NCI-H524 treated with DMSO at 0.1 percent for 48 hours (cell line): ENCODE data around the gene SEC16A.
"Not testable (repeated sequence)": the region's sequence is repeated elsewhere in the genome, so short reads cannot be mapped to it uniquely, and the experiment has no call there.

Source experiments
- DNase-seq: peaks from one replicate; lab custom pipeline; 2025; lab: John Stamatoyannopoulos, UW

SEC16A gene

GRCh38 chr9:136438548-136439480 is 44.0 kb downstream of the SEC16A start:
- DNase-seq = no peak

DNA sequence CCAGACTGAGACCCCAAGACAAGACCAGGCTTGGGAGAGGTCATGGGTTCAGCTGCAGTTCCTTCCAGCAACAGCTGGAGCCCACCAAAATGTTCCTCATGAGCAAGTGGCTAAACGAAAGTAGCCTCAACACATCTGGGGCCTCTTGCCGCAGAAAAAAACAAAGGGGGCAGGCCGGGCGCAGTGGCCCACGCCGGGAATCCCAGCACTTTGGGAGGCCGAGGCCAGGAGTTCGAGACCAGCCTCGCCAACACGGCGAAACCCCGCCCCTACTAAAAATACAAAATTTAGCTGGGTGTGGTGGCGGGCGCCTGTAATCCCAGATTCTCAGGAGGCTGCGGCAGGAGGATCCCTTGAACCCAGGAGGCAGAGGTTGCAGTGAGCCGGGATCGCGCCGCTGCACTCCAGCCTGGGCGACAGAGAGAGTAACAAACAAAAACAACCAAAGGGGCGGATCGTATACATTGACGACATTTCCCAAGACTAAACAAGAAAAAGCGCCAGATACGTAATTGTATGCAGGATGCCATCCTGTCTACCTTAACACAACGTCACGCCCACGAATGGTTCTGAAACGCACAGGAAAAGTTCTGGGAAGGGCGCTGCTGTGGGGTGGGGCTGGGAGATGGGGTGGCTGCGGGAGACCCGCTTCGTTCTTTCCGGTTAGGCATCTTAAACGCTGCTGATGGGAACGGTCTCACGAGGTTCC is 44.8 kb downstream of the SEC16A start:
- DNase-seq = no peak

DNA sequence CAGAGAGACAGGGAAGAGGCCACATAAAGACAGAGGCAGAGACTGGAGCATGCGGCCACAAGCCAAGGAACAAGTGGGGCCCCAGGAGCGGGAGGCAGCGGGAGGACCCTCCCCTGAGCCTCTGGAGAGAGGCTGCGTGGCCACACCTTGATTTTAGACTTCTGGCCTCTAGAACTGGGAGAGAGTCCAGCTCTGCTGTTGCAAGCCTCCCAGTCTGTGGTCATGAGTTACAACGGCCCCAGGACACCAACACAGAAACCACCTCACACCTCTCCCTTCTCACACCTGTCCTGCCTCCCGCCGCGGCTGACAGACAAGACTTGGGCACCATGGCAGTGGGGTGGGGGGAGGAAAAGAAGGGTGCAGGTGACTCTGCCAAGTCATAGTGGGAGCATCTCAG is 45.4 kb downstream of the SEC16A start:
- no peak for DNase-seq

DNA sequence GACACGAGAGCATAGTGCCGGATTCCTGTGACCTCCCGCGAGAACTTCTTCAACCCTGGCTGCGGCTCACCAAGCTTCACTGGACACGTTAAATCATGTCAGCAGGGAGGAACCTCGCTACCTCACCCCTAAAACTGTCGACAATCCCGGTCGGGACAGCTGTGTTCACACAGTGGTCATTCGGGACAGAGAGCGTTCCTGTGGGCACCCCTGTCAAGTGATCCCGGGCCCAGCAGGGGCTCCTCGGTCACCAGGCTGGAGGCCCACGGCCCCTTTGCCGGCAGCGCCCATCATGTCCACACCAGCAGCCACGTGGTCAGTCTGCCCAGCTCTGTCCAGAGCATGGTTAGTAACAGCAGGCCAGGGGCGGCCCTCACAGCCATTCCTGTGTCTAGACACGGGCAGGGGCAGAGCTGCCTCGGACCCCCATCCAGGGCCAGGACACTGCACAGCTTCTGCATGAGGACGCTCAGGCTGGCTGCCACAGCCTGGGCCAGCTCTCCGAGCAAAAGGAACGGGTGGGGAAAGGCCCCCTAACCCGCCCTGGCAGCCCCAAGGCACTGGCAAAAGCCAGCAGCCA is 46.7 kb downstream of the SEC16A start:
- DNase-seq = no peak

- DNase-seq = no peak
Observed at GRCh38 chr9:136434580-136435169, 48.2 kb downstream of the SEC16A start.

DNA sequence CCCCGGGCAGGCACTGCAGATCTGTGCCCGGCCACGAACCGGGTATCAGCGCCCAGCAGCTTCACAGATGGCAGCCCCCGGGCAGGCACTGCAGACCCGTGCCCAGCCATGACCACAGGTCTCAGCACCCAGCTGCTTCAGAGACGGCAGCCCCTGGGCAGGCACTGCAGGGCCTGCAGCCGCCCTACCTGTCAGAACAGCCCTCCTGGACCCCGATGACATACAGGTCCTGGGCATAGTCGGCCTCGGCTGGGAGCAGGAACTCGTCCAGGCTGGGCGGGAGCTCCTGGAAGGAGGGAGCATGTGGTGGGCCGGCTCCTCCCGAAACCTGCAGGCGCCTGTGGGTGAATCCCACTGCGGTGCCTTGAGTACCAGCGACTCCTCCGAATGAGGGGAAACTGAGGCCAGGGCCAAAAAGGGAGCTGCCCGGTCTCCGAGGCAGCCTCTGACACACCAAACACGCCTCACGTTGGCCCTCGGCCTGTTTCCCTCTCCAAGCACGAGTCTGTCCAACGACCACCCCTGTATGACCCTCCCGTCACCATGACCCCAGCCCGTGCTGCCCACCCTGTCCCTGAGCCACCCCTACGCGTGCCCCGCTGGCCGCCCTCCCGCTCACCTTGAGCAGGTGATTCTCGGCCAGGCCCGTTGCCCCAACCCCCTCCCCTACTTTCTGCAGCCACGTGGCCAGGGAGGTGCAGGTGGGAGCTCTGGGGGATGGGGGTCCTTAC is 48.8 kb downstream of the SEC16A start:
- DNase-seq = no peak

DNA sequence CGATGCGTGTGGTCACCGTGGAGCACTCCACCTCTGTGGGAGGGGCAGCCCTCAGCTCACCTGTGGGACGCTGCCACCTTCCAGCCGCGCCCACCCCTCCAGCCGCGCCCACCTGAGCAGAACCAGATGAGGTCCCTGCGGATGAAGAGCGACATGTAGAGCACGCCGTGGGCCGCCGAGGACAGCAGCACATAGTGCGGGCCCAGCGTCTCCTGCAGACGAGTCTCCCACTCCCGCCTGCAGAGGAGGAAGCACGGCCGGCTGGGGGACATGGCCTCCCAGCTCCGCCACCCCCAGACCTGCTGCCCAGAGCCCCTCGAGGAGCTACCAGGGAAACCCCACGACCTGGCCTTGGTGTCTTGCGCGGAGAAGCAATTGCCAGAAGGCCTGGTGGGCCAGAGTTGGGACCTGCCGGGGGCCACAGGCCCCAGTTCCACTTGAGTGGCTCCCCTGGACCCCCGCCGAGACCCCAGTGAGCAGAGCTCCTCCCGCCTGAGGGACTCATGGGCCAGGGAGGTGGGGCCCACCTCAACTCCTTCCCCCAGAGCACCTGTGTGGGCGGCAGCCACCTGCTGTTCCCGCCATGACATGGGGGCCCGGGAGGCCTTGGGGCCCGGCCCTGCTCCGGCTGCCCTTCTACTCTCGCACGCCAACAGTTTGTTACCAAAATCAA is 49.7 kb downstream of the SEC16A start:
- no peak for DNase-seq

DNA sequence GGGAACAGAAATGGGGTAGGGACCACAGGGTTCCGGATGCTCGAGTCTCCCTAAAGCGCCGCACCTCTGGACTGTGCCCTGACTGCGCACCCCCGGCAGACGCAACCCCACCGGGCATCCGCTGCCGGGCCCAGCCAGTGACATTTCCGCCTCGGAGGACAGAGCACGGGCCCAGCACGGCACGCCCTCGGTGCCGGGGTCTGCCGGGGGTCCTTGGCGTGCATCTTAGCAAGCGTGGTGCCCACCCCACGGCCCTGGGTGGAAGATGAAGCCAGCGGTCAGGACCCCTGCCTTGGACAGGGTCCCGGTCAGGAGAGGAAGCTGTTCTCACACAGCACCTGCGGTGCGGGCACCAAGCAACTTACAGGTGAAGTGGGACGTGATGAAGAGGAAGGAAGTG is 50.2 kb downstream of the SEC16A start:
- DNase-seq = no peak

- no peak for DNase-seq
Observed at GRCh38 chr9:136431782-136432350, 51.0 kb downstream of the SEC16A start.

DNA sequence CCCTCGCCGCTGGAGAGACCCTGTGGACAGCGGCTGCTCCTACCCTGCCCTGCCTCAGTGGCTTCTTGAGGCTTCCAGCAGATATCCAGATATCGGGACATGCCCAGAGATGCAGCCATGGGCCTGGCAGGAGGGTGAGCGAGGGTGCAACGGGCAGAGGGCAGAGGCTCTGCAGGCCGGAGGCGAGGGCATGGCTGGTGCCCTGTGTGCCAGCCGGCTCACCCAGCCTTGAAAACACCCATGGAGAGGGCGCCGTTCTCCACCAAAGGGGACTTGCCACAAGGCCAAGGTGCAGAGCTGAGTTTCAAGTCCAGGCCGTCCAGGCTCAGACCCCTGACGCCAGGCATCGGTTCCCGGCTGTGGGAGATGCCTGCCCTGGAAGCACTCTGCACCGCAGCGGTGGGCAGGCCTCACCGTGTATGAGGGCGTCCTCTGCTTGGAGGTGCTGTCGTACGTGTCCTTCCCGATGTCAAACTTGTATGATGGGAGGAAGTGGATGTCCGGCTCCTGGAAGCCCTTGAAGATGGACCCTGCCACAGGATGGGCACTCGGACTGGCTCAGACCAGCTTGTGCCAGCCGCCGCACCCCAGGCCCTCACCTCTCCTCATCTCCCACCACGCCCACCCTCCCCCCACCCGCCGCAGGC is 52.1 kb downstream of the SEC16A start:
- no peak for DNase-seq

DNA sequence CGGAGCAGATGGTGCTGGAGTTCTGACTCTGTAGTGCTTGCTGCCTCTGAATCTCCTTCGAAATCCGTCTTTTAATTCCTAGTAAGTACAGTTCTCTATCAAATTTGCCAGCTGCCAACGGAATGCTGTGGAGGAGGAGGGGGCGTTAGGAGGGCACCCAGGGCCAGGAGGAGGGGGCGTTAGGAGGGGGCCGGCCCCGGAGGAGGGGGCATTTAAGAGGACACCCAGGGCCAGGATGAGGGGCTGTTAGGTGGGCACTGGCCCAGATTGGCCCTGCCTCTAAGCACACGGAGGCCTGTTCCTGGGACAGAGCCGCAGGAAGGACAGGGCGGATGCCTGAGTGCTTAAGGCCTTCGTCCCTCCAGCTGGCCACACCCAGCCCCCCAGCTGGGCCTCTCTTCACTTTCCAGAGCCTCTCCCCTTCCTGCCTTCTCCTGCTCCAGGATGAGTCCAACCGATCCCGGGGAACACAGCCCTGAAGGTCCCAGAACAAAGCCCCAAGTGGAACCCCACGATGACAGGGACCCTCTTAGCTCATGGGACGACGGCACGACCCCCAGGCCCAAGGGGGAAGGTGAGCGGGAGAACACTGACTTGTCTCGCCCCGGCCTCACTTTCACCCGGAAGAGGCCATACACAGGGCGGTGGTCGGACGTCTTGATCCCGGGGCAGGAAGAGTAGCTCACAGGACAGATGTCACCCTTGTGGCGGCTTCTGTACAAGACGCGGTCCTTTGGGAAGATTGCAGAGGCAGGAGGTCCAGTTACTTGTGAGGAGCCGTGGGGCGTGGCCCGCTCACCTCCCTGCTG is 53.0 kb downstream of the SEC16A start:
- DNase-seq = peak; percentile 81

- DNase-seq = no peak
Observed at GRCh38 chr9:136429075-136429628, 53.7 kb downstream of the SEC16A start.

- DNase-seq = no peak
Observed at GRCh38 chr9:136426787-136427186, 56.1 kb downstream of the SEC16A start.

DNA sequence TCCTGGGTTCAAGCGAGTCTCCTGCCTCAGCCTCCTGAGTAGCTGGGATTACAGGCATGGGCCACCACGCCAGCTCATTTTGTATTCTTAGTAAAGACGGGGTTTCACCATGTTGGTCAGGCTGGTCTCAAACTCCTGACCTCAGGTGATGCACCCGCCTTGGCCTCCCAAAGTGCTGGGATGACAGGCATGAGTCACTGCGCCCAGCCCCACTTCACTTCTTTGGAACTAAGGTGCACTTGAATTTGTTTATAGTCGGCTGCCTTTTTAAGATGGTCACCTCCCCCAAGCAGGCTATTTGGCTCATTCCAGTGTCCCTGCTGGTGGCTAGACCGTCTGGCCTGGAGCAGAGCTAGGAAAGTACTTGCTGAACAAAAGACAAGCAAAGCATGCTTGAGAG is 57.5 kb downstream of the SEC16A start:
- DNase-seq = not testable (repeated sequence)

DNA sequence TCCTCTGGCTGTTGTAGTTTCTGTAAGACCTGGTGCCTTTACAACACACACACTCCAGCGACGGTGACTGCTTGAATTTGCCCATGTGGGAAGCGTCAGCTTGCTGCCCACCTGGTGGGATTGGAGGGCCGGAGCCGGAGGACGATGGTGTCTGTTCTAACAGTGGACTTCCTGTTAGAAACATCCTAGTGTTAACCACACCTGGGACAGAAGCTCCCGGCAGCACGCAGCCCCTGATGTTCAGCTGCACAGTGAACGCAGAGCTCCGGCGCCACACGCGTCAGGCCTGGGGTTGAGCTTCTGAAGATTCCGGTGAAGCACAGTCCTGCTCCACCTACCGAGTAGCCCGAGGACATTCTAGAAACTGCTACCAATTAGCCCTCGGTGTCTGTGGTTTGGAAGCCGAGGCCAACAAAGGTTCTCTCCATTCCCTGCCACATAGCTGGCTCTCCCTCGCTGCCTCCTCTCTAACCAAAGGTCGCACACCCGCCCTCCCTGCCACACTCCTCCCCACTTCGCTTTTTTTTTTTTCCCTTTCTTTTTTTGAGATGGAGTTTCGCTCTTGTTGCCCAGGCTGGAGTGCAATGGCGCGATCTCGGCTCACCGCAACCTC is 58.0 kb downstream of the SEC16A start:
- DNase-seq = no peak

DNA sequence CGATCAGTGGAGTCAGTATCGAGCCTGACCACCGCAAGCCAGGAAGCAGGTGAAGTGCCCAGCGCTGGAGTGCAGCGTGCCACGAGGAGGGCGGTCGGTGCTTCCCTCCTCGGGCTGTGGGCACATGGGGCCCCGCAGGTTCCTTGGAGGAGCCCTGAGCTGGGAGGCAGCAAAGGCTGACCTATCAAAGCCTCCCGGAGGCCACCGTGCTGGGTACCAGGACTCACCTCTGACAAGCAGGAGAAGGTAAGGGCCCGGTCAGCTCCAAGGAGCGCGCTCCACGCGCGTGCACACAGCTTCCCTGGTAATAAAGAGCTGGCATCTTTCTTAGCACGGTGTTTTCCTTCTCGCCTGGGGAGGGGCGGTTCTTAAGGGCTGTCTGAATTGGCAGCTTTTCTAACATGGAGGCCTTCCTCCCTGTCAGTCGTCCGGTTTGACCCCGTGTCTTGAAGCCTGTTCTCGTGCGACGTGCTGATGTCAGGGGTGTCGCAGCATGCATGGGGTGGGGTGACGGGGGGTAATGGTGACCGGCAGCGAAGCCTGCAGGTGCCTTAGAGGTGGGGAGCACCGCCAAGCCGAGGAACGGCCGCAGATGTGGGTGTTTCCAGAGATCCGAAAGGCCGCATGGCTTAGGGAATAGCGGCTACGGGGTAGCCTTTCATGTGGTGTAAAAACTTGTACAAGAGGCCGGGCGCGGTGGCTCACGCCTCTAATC is 59.3 kb downstream of the SEC16A start:
- DNase-seq = no peak

GRCh38 chr9:136422876-136423275 is 60.0 kb downstream of the SEC16A start:
- DNase-seq = no peak

DNA sequence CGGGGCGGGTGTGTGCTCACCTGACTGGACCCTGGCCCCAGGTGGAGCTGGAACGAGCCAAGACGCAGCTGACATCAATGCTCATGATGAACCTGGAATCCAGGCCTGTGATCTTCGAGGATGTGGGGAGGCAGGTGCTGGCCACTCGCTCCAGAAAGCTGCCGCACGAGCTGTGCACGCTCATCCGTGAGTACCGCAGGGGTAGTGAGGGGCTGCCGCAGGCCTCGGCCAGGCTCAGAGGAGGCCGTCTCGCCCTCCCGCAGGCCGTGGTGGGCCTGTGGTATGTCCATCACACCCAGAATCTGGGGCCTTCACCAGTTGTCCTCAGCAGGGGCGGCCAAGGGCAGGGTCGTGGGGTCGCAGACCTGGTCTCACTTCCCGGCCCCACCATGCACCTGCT is 61.0 kb downstream of the SEC16A start:
- no peak for DNase-seq
